Activated CD4-positive, alpha-beta memory T cell treated with anti-CD3 and anti-CD28 coated beads, Interleukin-2, amount 10 ng/mL, durations not matched to agents 7 days and 5 days (primary cell): ENCODE results near the gene LRTM2. TPM values are rescaled to one million over a fixed set of nuclear protein-coding genes. Genes with fewer than 3 reads are reported as not detected.

Experiments used
- CTCF ChIA-PET: fragments of 350-600 bp; sonication (Branson Sonifier 250); formaldehyde crosslinking; loops from one replicate; lab custom pipeline; 2021; ENCODE audit warnings: antibody characterized with exemption, inconsistent platforms; lab: Charles Lee
- POLR2A ChIA-PET: fragments of 350-600 bp; sonication (Branson Sonifier 250); formaldehyde crosslinking; loops from one replicate; lab custom pipeline; 2021; ENCODE audit warnings: antibody characterized with exemption; lab: Charles Lee
- DNase-seq: peaks from one replicate; pipeline ENCODE4 v3.0.0-alpha.2; 2020
- H3K27ac Mint-ChIP-seq: one replicate; pipeline ENCODE4 v1.8.0; 2021; ENCODE audit warnings: mild to moderate bottlenecking, mixed read lengths
- H3K27me3 Mint-ChIP-seq: one replicate; pipeline ENCODE4 v1.8.0; 2021; ENCODE audit warnings: mixed read lengths
- H3K36me3 Mint-ChIP-seq: one replicate; pipeline ENCODE4 v1.8.0; 2021; ENCODE audit warnings: low read depth, mixed read lengths
- H3K4me1 Mint-ChIP-seq: one replicate; pipeline ENCODE4 v1.8.0; 2021; ENCODE audit warnings: mixed read lengths
- H3K4me3 Mint-ChIP-seq: one replicate; pipeline ENCODE4 v1.8.0; 2021; ENCODE audit warnings: mild to moderate bottlenecking, mixed read lengths
- H3K9me3 Mint-ChIP-seq: one replicate; pipeline ENCODE4 v1.8.0; 2021; ENCODE audit warnings: mixed read lengths
- total RNA-seq, 2 experiments: library from RNA; stranded (reverse); gene quantifications; one replicate each; pipeline ENCODE4 v1.2.3, GENCODE V29; 2021

Gene LRTM2
- total RNA-seq, 2 experiments from 2014 or later: not detected

- Mint-ChIP-seq H3K27ac (no peak overlapping the region), H3K36me3 (no peaks in the 10 kb centered on the region), H3K4me1 (peaks cover 5% of the 10 kb centered on the region), H3K9me3 (no peaks in the 10 kb centered on the region), H3K27me3 (no peaks in the 10 kb centered on the region), H3K4me3 (no peak overlapping the region)
- ChIA-PET POLR2A (no interaction called here), CTCF (no interaction called here)
- no peak for DNase-seq
Observed at GRCh38 chr12:1857821-1858220, 37.5 kb downstream of the LRTM2 start.

DNA sequence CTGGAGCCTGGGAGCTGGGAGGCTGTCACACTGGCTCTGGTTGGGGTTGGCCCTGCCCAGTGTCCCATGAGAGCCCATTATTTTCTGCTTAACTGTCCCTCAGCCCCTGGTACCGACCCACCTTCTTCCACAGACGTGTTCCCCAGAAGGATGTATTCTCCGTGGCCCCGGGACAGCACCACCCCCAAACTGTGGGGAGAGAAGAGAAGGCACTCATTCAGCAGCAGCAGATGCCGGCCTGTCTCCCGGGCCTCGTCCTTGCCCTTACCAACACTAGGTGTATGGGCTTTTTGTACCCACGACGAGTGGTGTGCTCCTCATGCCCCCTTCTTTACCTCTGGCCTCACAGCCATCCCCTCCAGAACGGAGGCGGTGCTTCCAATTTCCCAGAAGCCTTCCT, 38.1 kb downstream of the LRTM2 start:
- H3K27ac Mint-ChIP-seq: no peak overlapping the region
- no peak overlapping the region for H3K4me3 Mint-ChIP-seq
- DNase-seq: no peak
- no peaks in the 10 kb centered on the region for H3K27me3 Mint-ChIP-seq
- H3K36me3 Mint-ChIP-seq: no peaks in the 10 kb centered on the region
- H3K9me3 Mint-ChIP-seq: no peaks in the 10 kb centered on the region
- ChIA-PET CTCF (no interaction called here), POLR2A (no interaction called here)
- peaks cover 5% of the 10 kb centered on the region for H3K4me1 Mint-ChIP-seq

DNA sequence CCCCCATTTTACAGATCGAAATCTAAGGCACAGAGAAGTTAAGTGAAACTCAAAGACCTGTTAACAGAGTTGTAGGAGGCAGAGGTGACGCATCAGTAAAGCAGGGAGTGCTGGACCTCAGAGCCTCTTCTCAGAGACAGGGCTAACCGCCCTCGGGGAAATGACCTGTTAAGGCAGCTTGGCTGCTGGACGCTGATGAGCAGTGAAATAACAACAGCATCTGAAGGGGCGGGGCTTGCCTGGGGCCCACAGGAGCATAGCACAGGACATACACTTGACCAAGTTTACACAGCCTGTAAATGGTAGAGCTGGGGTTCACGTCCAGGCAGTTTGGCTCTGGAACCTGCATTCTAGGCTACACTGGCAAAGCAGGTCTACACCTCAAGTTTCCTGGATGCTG, 39.3 kb downstream of the LRTM2 start:
- ChIA-PET POLR2A (no interaction called here), CTCF (no interaction called here)
- no peaks in the 10 kb centered on the region for H3K9me3 Mint-ChIP-seq
- H3K27me3 Mint-ChIP-seq: no peaks in the 10 kb centered on the region
- H3K36me3 Mint-ChIP-seq: no peaks in the 10 kb centered on the region
- no peak overlapping the region for H3K27ac Mint-ChIP-seq
- no peak for DNase-seq
- peaks cover 5% of the 10 kb centered on the region for H3K4me1 Mint-ChIP-seq
- no peak overlapping the region for H3K4me3 Mint-ChIP-seq

DNA sequence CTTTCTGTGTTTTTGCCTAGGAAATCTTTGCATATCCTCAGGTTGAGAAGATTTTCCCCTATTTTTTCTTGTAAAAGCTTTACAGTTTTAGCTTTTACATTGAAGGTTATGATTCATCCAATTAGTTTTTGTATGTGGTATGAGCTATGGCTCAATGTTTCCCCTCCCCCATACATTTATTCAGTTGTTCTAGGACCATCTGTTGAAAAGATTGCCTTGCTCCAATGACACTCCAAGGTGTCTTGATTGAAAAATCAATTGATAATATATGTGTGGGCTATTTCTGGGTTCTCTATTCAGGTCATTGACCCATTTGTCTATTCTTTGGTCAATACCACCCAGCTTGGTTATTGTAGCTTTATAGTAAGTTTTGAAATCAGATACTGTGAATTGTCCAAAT, 42.6 kb downstream of the LRTM2 start:
- POLR2A ChIA-PET: no interaction called here
- Mint-ChIP-seq H3K4me3 (no peak overlapping the region), H3K9me3 (no peaks in the 10 kb centered on the region), H3K27ac (no peak overlapping the region), H3K27me3 (peaks cover 13% of the 10 kb centered on the region), H3K36me3 (no peaks in the 10 kb centered on the region), H3K4me1 (no peaks in the 10 kb centered on the region)
- CTCF ChIA-PET: no interaction called here
- no peak for DNase-seq

GRCh38 chr12:1863823-1864222, 43.5 kb downstream of the LRTM2 start:
- Mint-ChIP-seq H3K9me3 (no peaks in the 10 kb centered on the region), H3K4me3 (no peak overlapping the region), H3K27me3 (peaks cover 13% of the 10 kb centered on the region), H3K27ac (no peak overlapping the region), H3K4me1 (no peaks in the 10 kb centered on the region), H3K36me3 (no peaks in the 10 kb centered on the region)
- DNase-seq: no peak
- ChIA-PET CTCF (no interaction called here), POLR2A (no interaction called here)

GRCh38 chr12:1864456-1864855, 44.1 kb downstream of the LRTM2 start:
- H3K27me3 Mint-ChIP-seq: peaks cover 13% of the 10 kb centered on the region
- CTCF ChIA-PET: no interaction called here
- H3K4me1 Mint-ChIP-seq: no peaks in the 10 kb centered on the region
- H3K27ac Mint-ChIP-seq: no peak overlapping the region
- POLR2A ChIA-PET: no interaction called here
- H3K9me3 Mint-ChIP-seq: no peaks in the 10 kb centered on the region
- no peak overlapping the region for H3K4me3 Mint-ChIP-seq
- peak; percentile 1 for DNase-seq
- no peaks in the 10 kb centered on the region for H3K36me3 Mint-ChIP-seq

DNA sequence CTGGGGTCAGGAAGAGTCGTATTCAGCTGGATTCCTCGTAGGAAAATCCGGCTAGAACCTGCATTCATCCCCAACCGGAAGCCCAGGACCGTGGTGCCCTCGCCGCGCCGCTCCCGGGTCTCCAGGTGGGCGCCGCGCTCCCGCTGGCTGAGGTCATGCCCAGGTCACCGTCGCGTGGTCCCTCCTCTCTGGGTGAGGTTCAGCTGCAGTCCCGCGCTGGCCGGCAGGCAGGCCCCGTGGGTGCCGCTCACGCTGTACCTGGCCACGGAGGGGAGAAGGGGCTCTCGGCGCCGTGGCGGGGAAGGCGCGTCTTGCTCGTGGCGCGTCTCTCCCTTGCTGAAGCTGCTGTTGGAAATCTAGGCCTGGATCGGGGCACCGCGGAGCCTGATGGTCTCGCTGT, 44.5 kb downstream of the LRTM2 start:
- POLR2A ChIA-PET: no interaction called here
- Mint-ChIP-seq H3K9me3 (no peaks in the 10 kb centered on the region), H3K36me3 (no peaks in the 10 kb centered on the region), H3K27me3 (peaks cover 13% of the 10 kb centered on the region), H3K4me3 (no peak overlapping the region), H3K27ac (no peak overlapping the region), H3K4me1 (no peaks in the 10 kb centered on the region)
- CTCF ChIA-PET: no interaction called here
- no peak for DNase-seq

- ChIA-PET CTCF (no interaction called here), POLR2A (interaction anchor here (0.9 kb wide), 1 partner anchor 276 kb away, joined by 3 read pairs; no protein-coding TSS in a partner anchor)
- Mint-ChIP-seq H3K4me1 (no peaks in the 10 kb centered on the region), H3K36me3 (no peaks in the 10 kb centered on the region), H3K4me3 (no peak overlapping the region), H3K27ac (no peak overlapping the region), H3K27me3 (peaks cover 13% of the 10 kb centered on the region), H3K9me3 (no peaks in the 10 kb centered on the region)
- peak; percentile 7 for DNase-seq
Observed at GRCh38 chr12:1865284-1865866, 45.0 kb downstream of the LRTM2 start.

- Mint-ChIP-seq H3K27ac (no peak overlapping the region), H3K4me3 (no peak overlapping the region), H3K27me3 (peaks cover 13% of the 10 kb centered on the region), H3K36me3 (no peaks in the 10 kb centered on the region), H3K4me1 (no peaks in the 10 kb centered on the region), H3K9me3 (peaks cover 6% of the 10 kb centered on the region)
- CTCF ChIA-PET: no interaction called here
- DNase-seq: no peak
- POLR2A ChIA-PET: no interaction called here
Observed at GRCh38 chr12:1869145-1869544, 48.8 kb downstream of the LRTM2 start.

GRCh38 chr12:1870086-1870485, 49.7 kb downstream of the LRTM2 start:
- POLR2A ChIA-PET: no interaction called here
- no peaks in the 10 kb centered on the region for H3K4me1 Mint-ChIP-seq
- no peaks in the 10 kb centered on the region for H3K36me3 Mint-ChIP-seq
- H3K27me3 Mint-ChIP-seq: peaks cover 15% of the 10 kb centered on the region
- CTCF ChIA-PET: no interaction called here
- H3K4me3 Mint-ChIP-seq: no peak overlapping the region
- H3K27ac Mint-ChIP-seq: no peak overlapping the region
- DNase-seq: no peak
- H3K9me3 Mint-ChIP-seq: peaks cover 6% of the 10 kb centered on the region

GRCh38 chr12:1870998-1871917, 50.9 kb downstream of the LRTM2 start:
- peaks cover 16% of the 10 kb centered on the region for H3K27me3 Mint-ChIP-seq
- H3K4me3 Mint-ChIP-seq: no peak overlapping the region
- ChIA-PET CTCF (no interaction called here), POLR2A (no interaction called here)
- no peak overlapping the region for H3K27ac Mint-ChIP-seq
- peaks cover 6% of the 10 kb centered on the region for H3K9me3 Mint-ChIP-seq
- no peaks in the 10 kb centered on the region for H3K4me1 Mint-ChIP-seq
- no peak for DNase-seq
- H3K36me3 Mint-ChIP-seq: no peaks in the 10 kb centered on the region

DNA sequence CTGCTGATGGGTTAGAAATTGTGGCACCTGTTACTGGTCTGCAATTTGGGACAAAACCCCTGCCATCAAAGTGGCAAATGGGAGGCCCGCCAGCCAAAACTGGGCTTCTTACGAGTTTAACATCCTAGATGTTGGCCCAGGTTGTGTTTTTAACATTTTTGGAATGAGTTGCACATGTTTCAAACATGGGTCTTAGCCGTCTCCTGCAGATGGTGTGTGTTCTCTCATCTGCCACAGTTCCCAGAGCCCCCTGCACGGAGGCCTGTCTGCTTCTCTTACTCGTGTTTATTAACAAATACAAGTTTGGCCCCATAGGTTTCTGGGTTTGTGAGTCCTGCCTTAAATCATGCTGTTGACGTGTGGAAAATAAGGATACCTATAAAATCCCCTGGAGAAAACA, 51.6 kb downstream of the LRTM2 start:
- no peaks in the 10 kb centered on the region for H3K36me3 Mint-ChIP-seq

GRCh38 chr12:1872448-1872847, 52.1 kb downstream of the LRTM2 start:
- Mint-ChIP-seq H3K36me3 (no peaks in the 10 kb centered on the region), H3K4me3 (no peak overlapping the region), H3K27ac (no peak overlapping the region), H3K9me3 (peaks cover 6% of the 10 kb centered on the region), H3K4me1 (no peaks in the 10 kb centered on the region), H3K27me3 (peaks cover 12% of the 10 kb centered on the region)
- ChIA-PET POLR2A (no interaction called here), CTCF (no interaction called here)
- DNase-seq: no peak

More for the DNA sequence above, 51.6 kb downstream of the LRTM2 start:
- Mint-ChIP-seq H3K4me1 (no peaks in the 10 kb centered on the region), H3K27me3 (peaks cover 16% of the 10 kb centered on the region), H3K9me3 (peaks cover 6% of the 10 kb centered on the region), H3K4me3 (no peak overlapping the region), H3K27ac (no peak overlapping the region)
- ChIA-PET POLR2A (no interaction called here), CTCF (no interaction called here)
- DNase-seq: no peak
